WTC11 (cell line): Measurements from ENCODE around the gene SLC9A9.

Source experiments
- SP1 ChIP-seq: sonication (generic); formaldehyde crosslinking; conservative IDR thresholded peaks from 2 replicates; pipeline ENCODE4 v1.8.1; 2022; ENCODE audit warnings: missing genetic modification reagents
- TF ChIP-seq, protein P1 (sequence below): fragments of 200-600 bp; IDR thresholded peaks from 2 replicates; pipeline ENCODE4 v1.8.0; 2022; ENCODE audit warnings: antibody characterized with exemption

GRCh38 chr3:143726727-143727126 is 121.5 kb downstream of the SLC9A9 start:
- TF ChIP-seq SP1 = no peak
- TF ChIP-seq, protein P1, sequence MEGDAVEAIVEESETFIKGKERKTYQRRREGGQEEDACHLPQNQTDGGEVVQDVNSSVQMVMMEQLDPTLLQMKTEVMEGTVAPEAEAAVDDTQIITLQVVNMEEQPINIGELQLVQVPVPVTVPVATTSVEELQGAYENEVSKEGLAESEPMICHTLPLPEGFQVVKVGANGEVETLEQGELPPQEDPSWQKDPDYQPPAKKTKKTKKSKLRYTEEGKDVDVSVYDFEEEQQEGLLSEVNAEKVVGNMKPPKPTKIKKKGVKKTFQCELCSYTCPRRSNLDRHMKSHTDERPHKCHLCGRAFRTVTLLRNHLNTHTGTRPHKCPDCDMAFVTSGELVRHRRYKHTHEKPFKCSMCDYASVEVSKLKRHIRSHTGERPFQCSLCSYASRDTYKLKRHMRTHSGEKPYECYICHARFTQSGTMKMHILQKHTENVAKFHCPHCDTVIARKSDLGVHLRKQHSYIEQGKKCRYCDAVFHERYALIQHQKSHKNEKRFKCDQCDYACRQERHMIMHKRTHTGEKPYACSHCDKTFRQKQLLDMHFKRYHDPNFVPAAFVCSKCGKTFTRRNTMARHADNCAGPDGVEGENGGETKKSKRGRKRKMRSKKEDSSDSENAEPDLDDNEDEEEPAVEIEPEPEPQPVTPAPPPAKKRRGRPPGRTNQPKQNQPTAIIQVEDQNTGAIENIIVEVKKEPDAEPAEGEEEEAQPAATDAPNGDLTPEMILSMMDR = no peak
